Ovary (tissue), 9 donors: ENCODE measurements around the gene GABRR2. TPM values are rescaled to one million over a fixed set of nuclear protein-coding genes. Genes with fewer than 3 reads are reported as not detected.

Source experiments
- DNase-seq, 5 donors: peaks; one replicate each; pipeline ENCODE4 v3.0.0-alpha.2; 2019 to 2020
- H3K27ac ChIP-seq, 2 donors: fragments of 200-600 bp; one replicate each; pipeline versions ENCODE4 v1.5.1 to v1.8.0; 2019 to 2022
- H3K27me3 ChIP-seq: fragments of 200-600 bp; one replicate; pipeline ENCODE4 v1.8.0; 2022
- H3K36me3 ChIP-seq: fragments of 200-600 bp; sonication (generic); one replicate; pipeline ENCODE4 v1.5.1; 2019
- H3K4me1 ChIP-seq: one replicate; pipeline ENCODE4 v1.8.1; 2013; ENCODE audit warnings: mild to moderate bottlenecking, moderate library complexity; ENCODE audit not compliant: insufficient read depth
- H3K4me3 ChIP-seq: fragments of 200-600 bp; sonication (generic); one replicate; pipeline ENCODE4 v1.5.1; 2017
- H3K9me3 ChIP-seq, 2 donors: fragments of 200-600 bp in 1 of 2; sonication (generic) in 1 of 2; one replicate each; pipeline versions ENCODE4 v1.5.1 to v1.8.1; 2013 to 2019; ENCODE audit warnings: mild to moderate bottlenecking in 1 of 2, moderate library complexity in 1 of 2
- CTCF ChIP-seq, 3 donors: fragments of 450-650 bp in 2 of 3; fragments of 200-600 bp in 1 of 3; IDR thresholded peaks; one replicate each; pipeline versions ENCODE4 v1.5.1 to v1.8.0; 2016 to 2022; ENCODE audit warnings: antibody characterized with exemption in 3 of 3, mild to moderate bottlenecking in 1 of 3
- EP300 ChIP-seq: sonication (generic); formaldehyde crosslinking; IDR thresholded peaks from one replicate; pipeline ENCODE4 v1.6.1; 2017; ENCODE audit warnings: antibody characterized with exemption
- POLR2A ChIP-seq: fragments of 450-650 bp; IDR thresholded peaks from one replicate; pipeline ENCODE4 v1.6.1; 2017; ENCODE audit warnings: antibody characterized with exemption, mild to moderate bottlenecking, moderate library complexity
- WGBS, 3 donors: extraction: QIAGEN DNeasy Blood & Tissue Kit in 1 of 3; methylation state at CpG; one replicate each; pipeline versions ENCODE4 v1.1.5 to v1.1.7; 2013 to 2017; 5-methylcytosine and 5-hydroxymethylcytosine counted together
- intact Hi-C, 4 donors: fragments of 100-400 bp; cut with DNase I; formaldehyde crosslinking; loops; one replicate each; pipeline versions ENCODE4 v1.11.0 to v1.15.1; 2022 to 2023
- polyA plus RNA-seq, 2 donors: library from polyadenylated mRNA; stranded (reverse); fragments of 200-250 nt in 1 of 2; fragments of 350-450 nt in 1 of 2; fragmentation: Illumina TruSeq in 1 of 2; extraction: RNeasy Lipid Tissue Mini Kit (QIAGEN cat#74804) in 1 of 2; gene quantifications; one replicate each; pipeline ENCODE4 v1.2.3, GENCODE V29; 2013 to 2014
- total RNA-seq, 7 donors: library from RNA; depleted of rRNA in 2 of 7; stranded (reverse); fragments of >200 nt in 2 of 7; fragmentation: NEBNext Ultra II Directional in 3 of 7; extraction: Animal tissue kit (Norgen Biotek cat#: 25700) in 3 of 7; gene quantifications; one replicate each; pipeline versions ENCODE4 v1.1.0 to v1.2.4, GENCODE V29; 2016 to 2023
- donor health status: DM: no; HTN: no; CAD: no; lungs with moderate emphysema.
- donor health status: DM: no; HTN: no; CAD: no.
- donor health status: Bipolar disorder and iron deficiency.
- donor health status: DM: yes; HTN: yes; CAD: no.
- donor health status: DM: no; HTN: no; CAD: no.
- donor health status: DM: yes; HTN: yes; CAD: no.

Gene GABRR2
- total and polyA plus RNA-seq, 9 donors, result 0.24 to 1.1 (median 0.52) TPM; not detected in 1

GRCh38 chr6:89217299-89217910 is 97.7 kb downstream of the GABRR2 start, which contains the start of gene GABRR1:
GABRR1 (minus strand) TSS chr6:89217358; CDS start chr6:89217322, 36 bp downstream.
- no peaks in the 10 kb centered on the region for H3K4me1 ChIP-seq
- no peaks in the 10 kb centered on the region for H3K27me3 ChIP-seq
- no peaks in the 10 kb centered on the region for H3K36me3 ChIP-seq
- no peaks in the 10 kb centered on the region for H3K9me3 ChIP-seq
- intact Hi-C loops, result no loop called here
- TF ChIP-seq POLR2A (no peak), CTCF (IDR thresholded peaks at IDR 0.05) (no peak), EP300 (no peak)
- no peak within 1 kb of the TSS for H3K4me3 ChIP-seq
- no peak within 1 kb of the TSS for H3K27ac ChIP-seq
- WGBS, 3 donors, result 4 to 5% (median 4%) methylated on average over 10 of the region's 10 CpGs
- no peak for DNase-seq

- no peaks in the 10 kb centered on the region for H3K9me3 ChIP-seq
- intact Hi-C loops, result no loop called here
- no peaks in the 10 kb centered on the region for H3K36me3 ChIP-seq
- no peak for DNase-seq
- H3K27ac ChIP-seq, result no peak overlapping the region
- H3K27me3 ChIP-seq, result no peaks in the 10 kb centered on the region
- H3K4me3 ChIP-seq, result no peak overlapping the region
- TF ChIP-seq EP300 (no peak), CTCF (IDR thresholded peaks at IDR 0.05) (no peak), POLR2A (no peak)
- H3K4me1 ChIP-seq, result no peaks in the 10 kb centered on the region
- 75 to 90% (median 88%) methylated on average over 4 of the region's 4 CpGs for WGBS, 3 donors
Observed at GRCh38 chr6:89216411-89216810, 98.7 kb downstream of the GABRR2 start.

GRCh38 chr6:89215391-89215790 is 99.7 kb downstream of the GABRR2 start:
- H3K27me3 ChIP-seq, result no peaks in the 10 kb centered on the region
- H3K4me3 ChIP-seq, result no peak overlapping the region
- H3K27ac ChIP-seq, result no peak overlapping the region
- intact Hi-C loops, result no loop called here
- no peaks in the 10 kb centered on the region for H3K36me3 ChIP-seq
- TF ChIP-seq EP300 (no peak), POLR2A (no peak), CTCF (IDR thresholded peaks at IDR 0.05) (no peak)
- H3K9me3 ChIP-seq, result no peaks in the 10 kb centered on the region
- no peak for DNase-seq
- H3K4me1 ChIP-seq, result no peaks in the 10 kb centered on the region

- Histone ChIP-seq H3K9me3 (no peaks in the 10 kb centered on the region), H3K27ac (no peak overlapping the region), H3K4me3 (no peak overlapping the region), H3K4me1 (no peaks in the 10 kb centered on the region), H3K27me3 (no peaks in the 10 kb centered on the region), H3K36me3 (no peaks in the 10 kb centered on the region)
- intact Hi-C loops, result no loop called here
- no peak for DNase-seq
- TF ChIP-seq CTCF (IDR thresholded peaks at IDR 0.05), result no peak
- TF ChIP-seq POLR2A, result no peak
Observed at GRCh38 chr6:89214197-89214596, 100.9 kb downstream of the GABRR2 start.
